ENCODE measurements around the gene ASPHD2.

Gene ASPHD2

DNA sequence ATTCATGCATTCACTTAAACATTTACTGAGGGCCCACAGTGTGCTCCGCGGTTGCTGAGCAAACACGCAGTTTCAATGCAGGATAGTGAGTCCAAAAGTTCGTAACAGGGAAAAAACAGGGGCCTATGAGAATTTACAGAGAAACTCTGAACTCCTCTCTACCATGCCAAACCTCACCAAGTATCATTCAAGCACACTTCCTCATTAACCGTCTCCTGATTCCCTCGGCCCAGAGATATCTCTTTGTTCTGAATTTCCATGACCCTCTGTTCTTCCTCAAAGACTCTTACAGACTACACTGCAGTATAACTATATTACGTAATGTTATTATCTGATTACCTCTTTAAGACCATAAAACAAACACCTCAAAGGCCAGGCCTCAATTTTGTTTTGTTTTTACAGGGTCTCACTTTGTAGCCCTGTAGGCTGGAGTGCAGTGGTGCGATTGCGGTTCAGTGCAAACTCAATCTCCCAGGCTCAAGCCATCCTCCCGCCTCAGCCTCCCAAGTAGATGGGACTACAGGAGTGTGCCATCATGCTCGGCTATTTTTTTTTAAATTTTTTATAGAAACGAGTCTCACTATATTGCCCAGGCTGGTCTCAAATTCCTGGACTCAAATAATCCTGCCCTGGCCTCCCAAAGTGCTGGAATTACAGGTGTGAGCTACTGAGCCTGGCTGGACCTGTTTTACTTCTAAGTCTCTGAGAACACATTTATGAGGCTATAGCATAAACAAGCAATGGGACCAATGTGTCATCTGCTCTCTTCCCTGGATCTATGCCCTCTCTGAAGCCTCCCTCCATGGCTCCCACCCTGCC lies 50.9 kb downstream of the ASPHD2 start:
- Histone ChIP-seq H3K27ac (replicated peaks; ENCODE audit: low read length) (no peak overlapping the region), H4K8ac (ENCODE audit: low read depth, low read length) (no peak overlapping the region), H3K79me1 (ENCODE audit: low read depth, low read length) (peaks cover 5% of the 10 kb centered on the region), H3K36me3 (replicated peaks in 1 of 2; ENCODE audit: control insufficient read depth in 2 of 2, insufficient read depth in 2 of 2, low read length in 2 of 2) (peaks cover 11 to 62% of the 10 kb centered on the region in 2 donors), H2AFZ (ENCODE audit: low read length) (no peak overlapping the region), H2AK5ac (ENCODE audit: low read depth, low read length) (no peak overlapping the region), H3K23ac (ENCODE audit: low read depth, low read length, poor library complexity) (peak overlapping the region; percentile 26), H3K27me3 (ENCODE audit: control insufficient read depth in 3 of 3, insufficient read depth in 3 of 3, low read depth in 1 of 3, low read length in 3 of 3) (no peaks in the 10 kb centered on the region), H2BK5ac (ENCODE audit: low read length) (no peak overlapping the region), H3K18ac (ENCODE audit: low read length) (no peak overlapping the region), H3K4ac (ENCODE audit: low read length) (no peak overlapping the region), H3K4me2 (ENCODE audit: insufficient read depth, low read length, poor library complexity, severe bottlenecking) (no peak overlapping the region), H3K4me3 (ENCODE audit: low read length in 2 of 2) (no peak overlapping the region), H2BK15ac (ENCODE audit: low read length) (no peak overlapping the region), H3K14ac (ENCODE audit: low read length) (no peak overlapping the region), H3K9me3 (replicated peaks in 1 of 2; ENCODE audit: control insufficient read depth in 2 of 2, insufficient read depth in 1 of 2, low read depth in 1 of 2, low read length in 2 of 2) (no peaks in the 10 kb centered on the region), H4K91ac (ENCODE audit: low read depth, low read length, poor library complexity) (no peak overlapping the region), H2BK120ac (ENCODE audit: low read depth, low read length) (no peak overlapping the region), H3K9ac (ENCODE audit: low read depth, low read length, poor library complexity) (no peak overlapping the region), H2BK12ac (ENCODE audit: low read length) (no peak overlapping the region), H3K4me1 (ENCODE audit: control insufficient read depth in 2 of 2, insufficient read depth in 1 of 2, low read depth in 1 of 2, low read length in 2 of 2) (peaks cover 9 to 14% of the 10 kb centered on the region in 2 donors)
- no CpG with 5 or more reads among the region's 12 CpGs for WGBS, 2 donors (ENCODE audit: extremely low coverage in 2 of 2, insufficient read length in 2 of 2, insufficient replicate concordance in 1 of 2)
- no peak for DNase-seq (ENCODE audit: low spot score)

DNA sequence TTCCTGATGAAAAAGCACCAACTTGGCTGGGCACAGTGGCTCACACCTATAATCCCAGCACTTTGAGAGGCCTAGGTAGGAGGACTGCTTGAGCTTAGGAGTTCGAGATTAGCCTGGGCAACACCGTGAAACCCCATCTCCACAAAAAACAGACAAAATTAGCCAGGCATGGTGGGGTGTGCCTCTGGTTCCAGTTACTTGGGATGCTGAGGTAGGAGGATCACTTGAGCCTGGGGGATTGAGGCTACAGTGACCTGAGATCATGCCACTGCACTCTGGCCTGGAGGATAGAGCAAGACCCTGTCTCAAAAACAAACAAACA lies 51.5 kb downstream of the ASPHD2 start:
- Histone ChIP-seq H2AFZ (ENCODE audit: low read length) (no peak overlapping the region), H3K4ac (ENCODE audit: low read length) (no peak overlapping the region), H3K9me3 (replicated peaks in 1 of 2; ENCODE audit: control insufficient read depth in 2 of 2, insufficient read depth in 1 of 2, low read depth in 1 of 2, low read length in 2 of 2) (no peaks in the 10 kb centered on the region), H2BK5ac (ENCODE audit: low read length) (no peak overlapping the region), H3K27ac (replicated peaks; ENCODE audit: low read length) (no peak overlapping the region), H2BK15ac (ENCODE audit: low read length) (no peak overlapping the region), H2BK12ac (ENCODE audit: low read length) (no peak overlapping the region), H3K79me1 (ENCODE audit: low read depth, low read length) (peaks cover 5% of the 10 kb centered on the region), H3K27me3 (ENCODE audit: control insufficient read depth in 3 of 3, insufficient read depth in 3 of 3, low read depth in 1 of 3, low read length in 3 of 3) (no peaks in the 10 kb centered on the region), H2AK5ac (ENCODE audit: low read depth, low read length) (no peak overlapping the region), H3K4me2 (ENCODE audit: insufficient read depth, low read length, poor library complexity, severe bottlenecking) (no peak overlapping the region), H3K23ac (ENCODE audit: low read depth, low read length, poor library complexity) (peak overlapping the region; percentile 26), H3K18ac (ENCODE audit: low read length) (no peak overlapping the region), H4K91ac (ENCODE audit: low read depth, low read length, poor library complexity) (no peak overlapping the region), H3K14ac (ENCODE audit: low read length) (no peak overlapping the region), H3K36me3 (replicated peaks in 1 of 2; ENCODE audit: control insufficient read depth in 2 of 2, insufficient read depth in 2 of 2, low read length in 2 of 2) (peaks cover 10 to 59% of the 10 kb centered on the region in 2 donors), H4K8ac (ENCODE audit: low read depth, low read length) (no peak overlapping the region), H3K4me3 (ENCODE audit: low read length in 2 of 2) (no peak overlapping the region), H2BK120ac (ENCODE audit: low read depth, low read length) (no peak overlapping the region), H3K9ac (ENCODE audit: low read depth, low read length, poor library complexity) (no peak overlapping the region), H3K4me1 (ENCODE audit: control insufficient read depth in 2 of 2, insufficient read depth in 1 of 2, low read depth in 1 of 2, low read length in 2 of 2) (peaks cover 9 to 14% of the 10 kb centered on the region in 2 donors)
- DNase-seq (ENCODE audit: low spot score): no peak
- WGBS, 2 donors (ENCODE audit: extremely low coverage in 2 of 2, insufficient read length in 2 of 2, insufficient replicate concordance in 1 of 2): no CpG with 5 or more reads among the region's 2 CpGs

GRCh38 chr22:26481112-26481693 lies 52.1 kb downstream of the ASPHD2 start:
- no peak overlapping the region for H3K9ac ChIP-seq (ENCODE audit: low read depth, low read length, poor library complexity)
- no peak for DNase-seq (ENCODE audit: low spot score)
- H2BK5ac ChIP-seq (ENCODE audit: low read length): no peak overlapping the region
- H2BK12ac ChIP-seq (ENCODE audit: low read length): no peak overlapping the region
- H4K8ac ChIP-seq (ENCODE audit: low read depth, low read length): no peak overlapping the region
- no peak overlapping the region for H2AFZ ChIP-seq (ENCODE audit: low read length)
- H3K23ac ChIP-seq (ENCODE audit: low read depth, low read length, poor library complexity): no peak overlapping the region
- H3K14ac ChIP-seq (ENCODE audit: low read length): no peak overlapping the region
- H2AK5ac ChIP-seq (ENCODE audit: low read depth, low read length): no peak overlapping the region
- no peak overlapping the region for H2BK120ac ChIP-seq (ENCODE audit: low read depth, low read length)
- H3K18ac ChIP-seq (ENCODE audit: low read length): no peak overlapping the region
- H3K4ac ChIP-seq (ENCODE audit: low read length): no peak overlapping the region
- no peaks in the 10 kb centered on the region for H3K9me3 ChIP-seq (replicated peaks in 1 of 2; ENCODE audit: control insufficient read depth in 2 of 2, insufficient read depth in 1 of 2, low read depth in 1 of 2, low read length in 2 of 2)
- peaks cover 5% of the 10 kb centered on the region for H3K79me1 ChIP-seq (ENCODE audit: low read depth, low read length)
- peaks cover 10 to 59% of the 10 kb centered on the region in 2 donors for H3K36me3 ChIP-seq (replicated peaks in 1 of 2; ENCODE audit: control insufficient read depth in 2 of 2, insufficient read depth in 2 of 2, low read length in 2 of 2)
- H3K27ac ChIP-seq (replicated peaks; ENCODE audit: low read length): no peak overlapping the region
- H2BK15ac ChIP-seq (ENCODE audit: low read length): no peak overlapping the region
- H3K4me1 ChIP-seq (ENCODE audit: control insufficient read depth in 2 of 2, insufficient read depth in 1 of 2, low read depth in 1 of 2, low read length in 2 of 2): peaks cover 9 to 14% of the 10 kb centered on the region in 2 donors
- no peaks in the 10 kb centered on the region for H3K27me3 ChIP-seq (ENCODE audit: control insufficient read depth in 3 of 3, insufficient read depth in 3 of 3, low read depth in 1 of 3, low read length in 3 of 3)
- no peak overlapping the region for H3K4me2 ChIP-seq (ENCODE audit: insufficient read depth, low read length, poor library complexity, severe bottlenecking)
- no peak overlapping the region for H3K4me3 ChIP-seq (ENCODE audit: low read length in 2 of 2)
- WGBS, 2 donors (ENCODE audit: extremely low coverage in 2 of 2, insufficient read length in 2 of 2, insufficient replicate concordance in 1 of 2): no CpG with 5 or more reads among the region's 6 CpGs
- H4K91ac ChIP-seq (ENCODE audit: low read depth, low read length, poor library complexity): no peak overlapping the region

GRCh38 chr22:26481694-26482093 lies 52.6 kb downstream of the ASPHD2 start:
- peaks cover 5% of the 10 kb centered on the region for H3K79me1 ChIP-seq (ENCODE audit: low read depth, low read length)
- peaks cover 9 to 14% of the 10 kb centered on the region in 2 donors for H3K4me1 ChIP-seq (ENCODE audit: control insufficient read depth in 2 of 2, insufficient read depth in 1 of 2, low read depth in 1 of 2, low read length in 2 of 2)
- no peak overlapping the region for H3K18ac ChIP-seq (ENCODE audit: low read length)
- no peak overlapping the region for H2BK5ac ChIP-seq (ENCODE audit: low read length)
- H3K36me3 ChIP-seq (replicated peaks in 1 of 2; ENCODE audit: control insufficient read depth in 2 of 2, insufficient read depth in 2 of 2, low read length in 2 of 2): peaks cover 9 to 59% of the 10 kb centered on the region in 2 donors
- DNase-seq (ENCODE audit: low spot score): no peak
- H4K8ac ChIP-seq (ENCODE audit: low read depth, low read length): no peak overlapping the region
- no peak overlapping the region for H2BK12ac ChIP-seq (ENCODE audit: low read length)
- H3K9me3 ChIP-seq (replicated peaks in 1 of 2; ENCODE audit: control insufficient read depth in 2 of 2, insufficient read depth in 1 of 2, low read depth in 1 of 2, low read length in 2 of 2): no peaks in the 10 kb centered on the region
- no CpG with 5 or more reads among the region's 4 CpGs for WGBS, 2 donors (ENCODE audit: extremely low coverage in 2 of 2, insufficient read length in 2 of 2, insufficient replicate concordance in 1 of 2)
- no peak overlapping the region for H4K91ac ChIP-seq (ENCODE audit: low read depth, low read length, poor library complexity)
- H3K9ac ChIP-seq (ENCODE audit: low read depth, low read length, poor library complexity): no peak overlapping the region
- no peak overlapping the region for H2BK15ac ChIP-seq (ENCODE audit: low read length)
- no peak overlapping the region for H3K14ac ChIP-seq (ENCODE audit: low read length)
- H3K27ac ChIP-seq (replicated peaks; ENCODE audit: low read length): no peak overlapping the region
- no peaks in the 10 kb centered on the region for H3K27me3 ChIP-seq (ENCODE audit: control insufficient read depth in 3 of 3, insufficient read depth in 3 of 3, low read depth in 1 of 3, low read length in 3 of 3)
- no peak overlapping the region for H2AFZ ChIP-seq (ENCODE audit: low read length)
- H2AK5ac ChIP-seq (ENCODE audit: low read depth, low read length): no peak overlapping the region
- no peak overlapping the region for H3K23ac ChIP-seq (ENCODE audit: low read depth, low read length, poor library complexity)
- no peak overlapping the region for H3K4me3 ChIP-seq (ENCODE audit: low read length in 2 of 2)
- no peak overlapping the region for H3K4ac ChIP-seq (ENCODE audit: low read length)
- H2BK120ac ChIP-seq (ENCODE audit: low read depth, low read length): no peak overlapping the region
- H3K4me2 ChIP-seq (ENCODE audit: insufficient read depth, low read length, poor library complexity, severe bottlenecking): no peak overlapping the region

Data from neuronal stem cell (in vitro differentiated cells).